GM19452 (cell line): ENCODE data around the gene LDLRAD3.

Experiments used
- ATAC-seq: cut with Tn5 transposase; IDR thresholded peaks from one replicate; pipeline ENCODE4 v1.9.1; 2021; ENCODE audit not compliant: unreplicated experiment

Gene LDLRAD3

DNA sequence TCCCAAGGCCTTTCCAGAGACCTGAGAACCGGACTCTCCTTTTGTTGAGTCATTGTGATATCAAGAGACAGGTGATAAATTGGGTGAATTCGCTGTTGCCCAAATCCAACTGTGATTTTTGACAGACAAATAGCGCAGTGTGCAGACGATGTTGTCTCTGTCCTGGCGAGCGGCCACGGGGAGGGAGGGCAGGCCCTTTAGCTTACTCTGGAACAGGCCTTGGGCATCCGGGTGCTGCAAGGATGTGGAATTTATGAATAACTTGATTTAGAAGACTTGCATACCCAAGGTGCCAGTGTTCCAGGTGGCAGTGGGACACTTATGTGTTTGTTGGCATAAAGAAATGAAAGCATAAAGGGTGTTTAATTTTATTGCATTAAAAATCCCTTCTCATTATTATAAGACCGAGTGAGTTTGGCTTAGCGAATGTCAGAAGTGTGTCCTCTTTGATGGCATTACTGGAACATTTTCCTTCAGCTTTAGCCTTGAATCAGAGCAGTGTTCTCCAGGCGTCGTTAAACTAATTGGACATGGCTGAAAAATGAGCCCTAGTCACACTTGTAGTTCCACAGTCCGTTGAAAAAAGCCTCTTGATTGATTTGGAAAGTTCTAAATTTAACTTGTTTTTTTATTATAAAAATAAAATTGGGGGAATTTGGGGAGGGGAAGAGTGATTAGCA, 9.4 kb downstream of the LDLRAD3 start:
- no peak for ATAC-seq

DNA sequence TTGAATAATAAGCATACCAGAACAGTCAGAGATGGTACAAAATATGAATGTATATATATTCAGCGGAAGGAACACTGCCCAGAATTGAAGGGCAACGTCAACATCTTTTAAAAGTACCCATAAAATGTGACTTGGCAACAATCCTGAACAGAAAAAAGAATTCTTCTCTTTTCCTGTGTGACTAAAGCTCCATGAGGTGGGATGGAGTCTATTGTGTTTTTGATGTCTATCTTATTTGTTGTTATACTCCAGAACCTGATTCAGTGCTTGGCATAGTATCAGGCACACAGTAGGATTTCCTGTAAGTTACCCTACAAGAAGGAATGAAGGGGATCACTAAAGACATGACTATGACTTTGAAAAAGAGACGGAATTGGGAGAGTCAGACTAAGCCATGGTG, 10.3 kb downstream of the LDLRAD3 start:
- ATAC-seq = no peak

DNA sequence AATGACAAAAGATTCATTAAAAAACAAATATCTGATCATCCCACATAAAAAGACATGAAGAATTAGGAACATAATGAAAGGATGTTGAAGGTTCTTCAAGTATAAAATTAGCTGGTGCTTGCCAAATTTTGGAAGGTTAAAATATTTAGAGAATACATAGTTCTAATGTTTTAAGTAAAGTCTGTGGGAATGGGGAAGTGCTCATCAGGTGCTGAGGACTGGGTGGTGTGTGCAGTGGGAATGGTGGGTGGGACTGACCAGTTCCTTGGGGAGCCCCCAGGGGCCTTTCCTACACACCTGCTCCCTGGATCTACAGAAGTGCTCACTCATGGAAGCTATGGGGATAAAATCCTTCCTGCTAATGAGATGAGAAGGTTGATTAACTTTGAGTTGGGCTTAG, 11.8 kb downstream of the LDLRAD3 start:
- no peak for ATAC-seq

DNA sequence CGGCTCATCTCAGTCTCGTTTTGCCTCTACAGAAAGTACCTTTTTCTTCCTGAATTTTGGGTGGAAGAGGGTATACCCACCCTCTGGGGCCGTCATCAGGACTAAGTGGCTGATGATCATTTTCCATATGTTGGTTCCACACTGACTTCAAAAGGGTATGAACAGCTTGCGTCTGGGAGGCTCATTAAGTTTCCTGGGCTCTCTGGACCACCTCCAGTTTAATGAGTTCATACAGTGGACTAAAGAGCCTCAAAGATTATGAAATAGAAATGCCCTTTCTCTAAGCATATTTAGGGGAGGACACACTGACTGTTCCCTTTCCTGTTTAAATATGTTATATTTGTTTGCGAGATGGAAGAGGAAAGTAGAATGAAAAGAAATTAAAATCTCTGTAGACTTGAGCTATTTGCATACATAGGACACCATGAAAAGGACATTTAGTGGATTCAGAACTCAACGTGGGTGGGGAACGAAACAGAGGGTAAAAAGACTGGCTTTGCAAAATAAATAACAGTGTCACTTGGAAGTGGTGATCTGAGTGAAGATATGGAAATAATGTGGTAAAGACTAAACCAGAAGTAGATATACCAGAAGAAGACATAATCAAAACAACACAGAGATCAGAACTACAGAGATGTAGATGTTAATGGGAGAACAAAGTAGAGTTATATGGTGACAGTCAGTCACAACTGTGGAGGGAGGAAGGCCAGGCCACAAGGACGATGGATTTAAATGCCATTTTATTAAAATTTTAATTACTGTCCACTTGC, 18.7 kb downstream of the LDLRAD3 start:
- no peak for ATAC-seq

DNA sequence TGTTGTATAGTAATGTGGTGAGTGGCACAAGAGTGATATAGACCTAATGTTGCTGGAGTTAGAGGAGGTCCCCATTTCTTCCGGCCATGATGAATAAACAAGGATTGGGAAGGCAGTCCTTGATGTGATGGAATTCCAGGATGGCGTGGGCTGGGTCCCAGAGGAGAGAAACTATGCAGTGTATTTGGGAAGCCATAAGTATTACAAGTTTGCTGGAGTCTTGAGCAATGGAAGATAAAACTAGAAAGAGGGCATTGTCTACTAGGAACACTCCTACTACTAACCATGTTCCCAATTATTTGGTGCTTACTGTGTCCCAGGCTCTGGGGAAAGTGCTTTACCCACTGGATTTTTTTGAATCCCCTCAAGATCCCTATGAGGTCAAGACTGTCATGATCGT, 20.0 kb downstream of the LDLRAD3 start:
- no peak for ATAC-seq

DNA sequence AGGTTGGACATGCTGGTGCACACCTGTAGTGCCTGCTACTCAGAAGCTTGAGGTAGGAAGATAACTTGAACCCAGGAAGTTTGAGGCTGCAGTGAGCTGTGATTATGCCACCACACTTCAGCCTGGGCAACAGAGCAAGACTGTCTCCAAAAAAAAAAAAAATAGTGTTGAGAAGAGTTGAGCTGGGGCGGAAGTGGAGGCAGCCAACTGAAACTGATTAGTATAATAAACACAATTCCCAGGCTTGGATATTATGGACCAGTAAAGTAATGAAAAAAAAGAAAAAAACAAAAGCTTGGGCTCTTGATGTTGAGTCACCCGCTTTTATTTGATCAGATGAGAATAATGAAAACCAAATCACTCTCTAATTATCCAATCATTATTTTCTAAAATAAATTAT, 21.0 kb downstream of the LDLRAD3 start:
- no peak for ATAC-seq

DNA sequence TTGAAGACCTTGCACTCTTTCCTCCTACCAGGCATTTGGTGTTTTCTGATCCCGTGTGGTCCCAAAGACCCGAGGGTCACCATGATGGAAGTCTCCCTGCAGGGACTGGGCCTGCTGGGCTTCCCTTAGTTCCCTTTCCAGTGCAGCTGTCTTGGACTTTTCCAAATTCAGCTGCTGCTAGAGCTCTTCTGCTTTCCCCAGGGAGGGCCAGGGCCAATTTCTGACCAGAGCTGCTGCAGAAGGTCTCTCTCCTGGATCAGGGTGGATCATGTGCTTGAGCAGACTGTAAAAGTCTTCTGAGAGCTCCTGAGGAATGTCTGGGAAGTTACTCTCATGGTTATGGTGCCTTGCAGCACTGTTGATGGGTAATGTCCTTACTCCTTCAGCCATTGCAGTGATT, 23.2 kb downstream of the LDLRAD3 start:
- ATAC-seq = no peak

DNA sequence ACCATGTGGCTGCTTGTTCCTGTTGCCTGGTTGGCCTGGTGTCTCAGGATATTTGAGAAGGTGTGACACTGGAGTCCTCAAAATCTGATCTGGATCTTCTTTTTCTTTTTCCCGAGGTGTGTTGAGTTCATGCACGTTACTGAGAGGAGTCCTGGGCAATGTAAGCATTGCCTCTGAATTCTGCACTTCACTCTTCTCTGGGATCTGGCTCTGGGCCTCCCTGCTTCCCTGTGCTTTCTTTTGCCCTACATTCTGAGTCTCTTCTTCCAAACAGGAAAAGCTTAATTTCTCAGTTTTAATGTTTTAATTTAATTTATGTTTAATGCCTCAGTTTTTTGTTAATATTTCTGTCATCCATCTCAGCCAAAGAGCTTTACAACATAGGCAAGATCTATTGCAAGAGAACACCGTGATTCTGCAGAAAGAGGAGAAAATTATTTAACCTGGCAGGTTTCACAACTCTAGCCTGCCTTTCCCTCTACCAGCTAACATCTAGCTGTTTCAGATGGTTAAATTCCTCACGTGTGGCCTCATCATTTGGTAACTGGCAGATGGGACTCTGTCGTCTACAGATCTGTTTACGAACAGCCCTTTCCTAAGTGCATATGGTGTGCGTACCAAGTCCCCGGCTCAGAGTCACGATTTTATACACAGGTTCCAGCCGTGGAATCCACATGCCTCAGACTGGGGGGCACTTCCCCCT, 24.7 kb downstream of the LDLRAD3 start:
- ATAC-seq = no peak

DNA sequence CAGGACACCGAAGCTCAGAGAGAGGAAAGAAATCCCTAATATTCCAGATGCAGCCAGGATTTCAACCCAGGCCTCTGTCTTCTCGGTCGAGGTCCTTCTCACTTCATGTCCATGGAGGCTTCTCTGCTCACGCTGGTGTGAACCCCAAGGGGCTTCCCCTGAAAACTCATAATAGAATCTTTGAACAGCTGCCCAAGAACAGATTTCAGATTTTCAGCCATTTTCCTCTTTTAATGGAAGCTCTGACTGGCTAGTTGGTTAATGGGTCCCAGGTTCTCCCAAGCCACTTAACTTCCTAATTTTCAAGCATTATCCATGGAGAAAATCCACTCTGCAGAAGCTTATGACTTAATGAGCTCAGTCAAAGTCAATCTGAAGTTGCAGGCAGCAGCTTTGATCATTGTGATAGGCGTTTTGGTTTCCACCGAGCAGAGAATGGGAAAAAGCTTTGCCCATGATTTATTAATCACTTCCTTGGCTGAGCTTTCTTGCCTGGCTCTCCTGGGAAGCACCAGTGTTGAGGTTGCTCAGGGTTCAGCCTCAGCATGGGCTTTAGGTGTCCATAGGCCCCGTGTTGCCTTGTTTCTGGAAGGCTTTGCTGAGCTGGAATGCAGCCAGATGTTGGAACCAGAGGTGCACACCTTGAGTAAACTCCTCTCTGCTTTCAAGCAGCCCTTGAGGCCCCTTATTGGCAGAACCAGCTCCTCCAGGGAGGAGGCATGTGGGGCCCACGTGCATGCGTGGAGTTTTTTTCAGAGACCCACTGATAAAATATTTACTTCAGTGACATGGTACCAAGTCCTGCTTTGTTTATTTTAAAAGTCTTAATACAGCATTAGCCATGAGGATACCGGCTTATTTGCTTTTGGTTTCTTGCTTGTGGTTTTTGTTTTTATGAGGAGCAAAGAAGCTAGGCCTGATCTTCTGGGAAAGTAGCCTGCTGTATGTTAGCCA, 25.5 kb downstream of the LDLRAD3 start:
- ATAC-seq = no peak

DNA sequence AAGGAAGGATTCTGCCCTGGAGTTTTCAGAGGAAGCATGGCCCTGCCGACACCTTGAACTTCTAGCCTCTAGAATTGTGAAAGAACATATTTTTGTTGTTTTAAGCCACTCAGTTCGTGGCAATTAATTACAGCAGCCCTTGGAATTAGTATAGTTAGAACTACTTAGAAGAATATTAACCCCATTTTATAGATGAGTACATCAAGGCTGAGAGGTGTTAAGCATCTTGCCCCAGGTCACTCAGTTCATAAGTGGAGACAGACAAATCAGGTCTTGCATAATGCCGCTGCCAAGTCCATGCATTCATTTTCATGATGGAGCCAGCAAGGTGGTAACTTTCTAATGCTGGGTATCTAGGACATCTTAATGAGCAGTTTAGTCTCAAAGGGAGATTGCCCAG, 26.6 kb downstream of the LDLRAD3 start:
- no peak for ATAC-seq

DNA sequence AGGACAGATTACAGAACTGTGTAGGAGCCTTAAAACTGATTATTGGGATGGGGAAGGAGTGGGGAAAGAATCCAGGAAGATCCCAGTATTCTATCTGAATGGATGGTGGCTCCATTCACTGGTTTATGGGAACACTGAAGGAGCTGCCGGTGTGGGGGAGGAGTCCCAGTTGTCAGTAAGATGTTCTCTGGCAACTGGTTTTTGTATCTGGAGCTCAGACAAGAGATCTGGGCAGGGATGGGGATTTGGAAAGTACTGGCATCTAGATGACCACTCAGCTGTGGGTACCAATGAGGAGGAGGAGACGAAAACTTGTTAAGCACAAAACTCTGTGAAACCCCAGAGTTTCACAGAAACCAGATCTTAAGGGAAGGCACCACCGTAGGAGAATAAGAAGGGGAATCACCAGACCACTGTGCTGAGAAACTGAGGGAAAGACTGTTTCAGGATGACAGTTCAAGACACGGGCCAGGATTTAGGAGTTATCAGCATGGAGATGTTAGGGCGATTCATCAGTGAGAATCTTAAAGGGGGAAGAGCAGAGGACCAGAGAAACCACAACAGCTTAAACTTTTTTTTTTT, 28.1 kb downstream of the LDLRAD3 start:
- no peak for ATAC-seq

DNA sequence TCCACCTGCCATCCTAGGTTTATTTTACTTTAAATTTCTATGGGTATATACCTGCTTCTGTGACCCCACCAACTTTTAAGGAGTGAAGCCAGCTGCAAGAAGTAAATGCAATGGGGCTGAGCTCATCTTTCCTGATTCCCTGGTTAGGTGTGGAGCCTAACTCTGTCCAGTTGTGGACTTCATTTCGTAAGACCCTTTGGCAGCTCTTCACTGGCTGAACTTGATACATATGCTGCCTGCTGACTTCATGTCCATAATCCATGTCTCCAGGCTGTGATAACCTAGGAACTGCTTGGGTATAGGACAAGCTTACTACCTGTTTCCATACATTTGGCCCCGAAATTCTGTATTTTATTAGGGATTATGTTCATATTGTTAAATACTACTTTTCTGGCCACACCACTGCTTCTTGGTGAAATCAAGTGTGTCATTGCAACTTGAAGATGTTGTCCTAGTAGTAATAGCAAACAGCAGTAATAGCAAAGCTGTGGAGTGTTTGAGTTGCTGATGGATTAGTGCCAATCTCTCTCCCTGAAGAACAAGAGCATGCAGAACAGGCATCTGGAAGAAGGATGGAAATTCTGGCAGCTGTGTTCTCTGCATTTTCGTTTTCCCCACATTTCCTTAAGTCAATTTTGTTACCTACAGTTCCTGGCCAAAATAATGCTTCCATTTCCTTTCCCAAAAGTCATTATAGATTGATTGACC, 31.2 kb downstream of the LDLRAD3 start:
- ATAC-seq = no peak

DNA sequence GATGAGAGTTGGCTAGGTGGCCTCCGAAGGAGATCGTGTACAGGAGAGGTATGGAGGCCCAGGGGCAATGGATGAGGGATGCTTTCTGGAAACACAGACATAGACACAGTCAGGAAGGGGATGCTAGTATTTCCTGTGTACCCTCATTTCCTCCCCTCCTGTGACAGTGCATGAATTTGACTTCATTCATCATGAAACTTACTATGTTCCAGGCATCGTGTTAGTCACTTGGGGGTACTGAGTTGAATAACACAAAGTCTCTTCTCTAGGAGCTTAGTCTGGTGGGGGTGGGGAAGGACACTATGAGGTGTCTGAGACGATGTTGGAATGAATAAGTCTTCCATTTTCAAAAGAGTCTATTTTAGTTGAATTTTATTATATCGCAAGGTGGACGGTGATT, 32.6 kb downstream of the LDLRAD3 start:
- no peak for ATAC-seq

DNA sequence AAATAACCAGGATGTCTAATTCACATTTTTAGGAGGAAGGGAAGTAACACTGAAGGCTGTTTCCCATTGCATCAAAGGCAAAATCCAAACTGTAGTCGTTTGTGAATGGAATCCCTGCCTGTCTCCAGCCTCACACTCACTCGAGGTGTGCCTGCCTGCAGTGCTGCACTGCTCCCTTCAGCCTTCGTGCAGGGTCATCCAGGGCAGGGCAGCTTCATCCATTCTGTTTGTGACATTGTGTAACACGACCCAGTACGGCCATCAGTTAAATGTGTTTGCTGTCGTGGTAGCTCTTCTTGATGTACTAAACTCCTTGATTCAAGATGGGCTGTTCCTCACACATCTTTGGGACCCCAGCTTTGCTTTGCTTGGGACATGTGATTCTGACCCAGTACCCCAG, 34.3 kb downstream of the LDLRAD3 start:
- no peak for ATAC-seq

DNA sequence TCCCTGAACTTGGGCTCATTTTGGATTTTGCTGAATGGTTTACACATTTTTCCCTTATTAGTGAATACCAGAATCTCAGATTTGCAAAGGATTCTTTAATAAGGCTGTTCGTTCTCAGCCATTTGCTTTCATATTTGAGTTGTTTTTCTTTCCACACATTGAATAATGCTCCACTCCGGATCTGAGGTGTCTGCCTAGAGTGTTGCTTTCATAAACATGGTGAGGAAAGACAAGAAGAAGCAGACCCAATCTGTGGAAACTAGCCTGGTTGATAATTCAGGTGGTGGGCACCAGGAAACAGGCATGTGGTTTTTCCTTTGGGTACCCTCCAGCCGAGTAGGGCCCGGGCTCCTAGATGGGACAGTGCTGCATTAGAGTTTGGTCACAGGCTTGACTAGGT, 35.0 kb downstream of the LDLRAD3 start:
- no peak for ATAC-seq

DNA sequence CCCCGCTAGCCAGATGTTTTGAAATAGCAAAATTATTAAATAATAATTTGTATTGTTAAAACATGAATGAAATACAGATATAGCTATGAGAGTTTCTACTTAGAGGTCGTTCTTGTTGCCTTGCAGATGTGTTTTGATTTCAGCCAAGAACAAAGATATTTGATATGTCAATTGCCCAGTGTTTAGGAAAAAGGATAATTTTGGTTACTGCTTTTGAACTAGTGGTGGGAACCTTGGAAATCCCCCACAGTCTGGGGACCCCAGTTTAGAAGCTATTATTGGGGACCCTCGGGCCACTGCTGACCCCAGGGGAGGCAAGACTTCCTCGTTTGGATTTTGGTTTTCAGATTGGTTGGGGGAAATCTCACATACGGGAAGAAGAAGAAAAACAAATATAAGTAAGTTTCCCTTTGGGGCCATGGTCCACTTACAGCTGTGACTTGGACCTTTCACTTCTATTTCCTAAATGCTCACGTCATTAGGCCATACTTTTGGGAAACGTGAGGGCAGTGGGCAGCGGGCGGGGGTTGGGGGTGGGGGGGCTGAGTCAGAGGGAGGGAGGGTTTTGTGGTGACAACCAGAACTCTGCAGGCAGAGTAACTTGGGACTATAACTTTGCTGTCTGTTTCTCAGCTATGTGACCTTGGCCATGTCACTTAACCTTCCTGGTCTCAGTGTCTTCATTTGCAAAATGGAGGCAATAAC, 37.0 kb downstream of the LDLRAD3 start:
- ATAC-seq = no peak

DNA sequence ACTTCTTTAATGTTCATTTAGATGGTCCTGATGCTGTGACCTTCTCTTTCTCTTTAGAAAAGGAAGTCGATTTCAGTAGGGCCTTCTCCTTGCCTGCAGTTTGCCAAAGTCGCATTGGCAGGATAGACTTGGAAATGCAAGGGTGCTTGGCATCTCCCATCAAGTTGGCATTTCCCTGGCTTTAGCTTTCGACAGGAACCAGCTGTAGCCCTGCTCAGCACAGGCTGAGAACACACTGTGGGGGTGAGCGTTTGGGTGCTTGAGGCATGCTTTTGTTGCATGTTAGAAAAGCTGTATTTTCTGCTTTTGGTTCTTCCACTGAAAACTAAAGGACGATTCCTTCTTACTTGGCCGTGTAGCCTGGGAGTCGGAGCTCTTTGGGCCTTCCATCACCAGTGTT, 37.7 kb downstream of the LDLRAD3 start:
- no peak for ATAC-seq

DNA sequence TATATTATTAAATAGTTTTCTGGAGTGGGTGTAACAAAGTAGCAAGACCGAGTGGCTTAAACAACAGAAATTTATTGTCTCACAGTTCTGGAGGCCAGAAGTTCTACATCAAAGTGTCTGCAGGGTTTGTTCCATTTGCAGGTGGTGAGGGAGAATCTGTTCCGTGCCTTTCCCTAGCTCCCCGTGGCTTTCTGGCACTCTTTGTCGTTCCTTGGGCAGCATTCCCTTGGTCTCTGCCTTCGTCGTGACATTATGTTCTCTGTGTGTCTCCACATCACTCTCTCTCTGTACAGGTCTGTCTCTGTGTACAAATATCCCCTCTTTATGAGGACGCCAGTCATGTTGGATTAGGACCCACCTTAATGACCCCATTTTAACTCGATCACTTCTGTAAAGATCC, 38.2 kb downstream of the LDLRAD3 start:
- no peak for ATAC-seq

DNA sequence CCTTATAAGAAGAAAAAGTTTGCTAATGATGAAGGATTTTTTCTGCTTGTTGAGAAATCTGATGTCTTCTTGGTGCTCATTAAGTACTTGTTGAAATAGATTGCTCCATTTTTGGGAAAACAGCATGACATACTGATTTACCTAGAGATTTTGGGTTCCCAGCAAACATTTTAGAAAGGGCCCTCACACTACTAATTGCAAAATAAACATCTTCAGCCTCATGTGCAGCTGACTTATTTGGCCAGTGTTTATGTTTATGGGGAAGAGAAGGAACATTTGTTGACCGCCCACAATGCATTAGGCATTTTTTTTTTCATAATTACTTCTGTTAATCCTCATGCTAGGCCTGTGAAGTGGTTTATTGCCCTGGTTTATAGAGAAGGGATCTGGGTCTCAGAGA, 40.1 kb downstream of the LDLRAD3 start:
- ATAC-seq = no peak
